Measurements from ENCODE around the gene AKAP3. TPM values are rescaled to one million over a fixed set of nuclear protein-coding genes. Genes with fewer than 3 reads are reported as not detected.

Gene AKAP3
- total and polyA plus RNA-seq, 2 of the 8 experiments (the other 6 are each of a cell fraction or from before 2014, with no cell fraction given), result 0.54 to 1.0 TPM

DNA sequence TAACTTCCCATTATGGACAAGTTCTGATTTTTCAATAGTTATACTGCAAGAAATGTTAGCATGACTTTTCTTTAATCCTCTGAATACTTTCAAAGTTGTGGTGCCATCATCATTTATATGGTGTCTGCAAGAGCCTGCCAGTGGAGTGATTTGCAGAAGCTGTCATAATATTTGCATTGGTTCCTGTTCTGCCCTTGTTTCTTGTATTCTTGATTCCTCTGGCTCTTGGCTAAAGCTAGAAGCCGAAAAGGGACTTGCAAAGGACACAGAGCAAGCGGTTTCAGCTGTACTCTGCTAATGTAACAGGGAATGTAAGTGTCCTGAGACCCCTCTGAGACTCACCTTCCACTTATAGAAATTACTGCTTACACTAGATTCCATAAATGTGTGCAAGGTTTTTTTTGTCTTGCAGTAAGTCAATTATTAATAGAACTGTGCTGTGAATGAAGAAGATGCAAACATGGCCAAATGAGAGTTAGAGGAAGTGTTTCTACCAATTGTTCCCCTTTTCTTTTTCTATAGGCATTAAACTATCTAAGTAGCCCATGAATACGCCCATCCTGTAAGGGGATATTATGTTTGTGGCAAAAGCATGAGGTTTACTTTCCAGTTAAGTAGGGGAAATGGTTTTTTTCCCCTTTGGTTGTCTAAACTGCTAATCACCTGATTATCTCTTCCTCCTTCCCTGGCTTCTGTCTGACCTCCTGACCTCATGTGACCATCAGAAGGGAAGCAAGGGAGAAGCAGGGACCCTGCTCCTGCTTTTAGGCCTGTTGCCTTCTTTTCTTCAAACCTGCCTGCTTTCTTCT, 81.6 kb downstream of the AKAP3 start:
- no peak overlapping the region for H2BK20ac ChIP-seq (ENCODE audit: low read length)
- no peaks in the 10 kb centered on the region for H3K9me3 ChIP-seq (ENCODE audit: insufficient read depth in 2 of 2, low read depth in 1 of 2, low read length in 1 of 2)
- no peak overlapping the region for H3K9ac ChIP-seq (replicated peaks in 1 of 4; ENCODE audit: extremely low read depth in 1 of 4, low read depth in 3 of 4, low read length in 3 of 4)
- H3K23me2 ChIP-seq (ENCODE audit: low read depth, low read length), result peaks cover 2% of the 10 kb centered on the region; the same call in 1 of the 2 replicates
- peaks cover 0 to 14% (median 13%) of the 10 kb centered on the region in 4 experiments; a peak in 6 of 7 replicates for H3K27me3 ChIP-seq (replicated peaks in 1 of 4; ENCODE audit: control insufficient read depth in 3 of 4, extremely low read depth in 1 of 4, insufficient read depth in 3 of 4, low read length in 3 of 4)
- no peaks in the 10 kb centered on the region for H4K20me1 ChIP-seq (replicated peaks in 1 of 2; ENCODE audit: control insufficient read depth in 1 of 2, insufficient read depth in 2 of 2, low read length in 2 of 2)
- H3K36me3 ChIP-seq (ENCODE audit: control insufficient read depth in 2 of 4, insufficient read depth in 4 of 4, low read length in 3 of 4), result no peaks in the 10 kb centered on the region
- no peak overlapping the region for H3K18ac ChIP-seq (ENCODE audit: extremely low read depth, low read length)
- no peak overlapping the region for H4K8ac ChIP-seq (ENCODE audit: extremely low read depth, insufficient read depth, low read length)
- H2AFZ ChIP-seq (ENCODE audit: low read length), result no peak overlapping the region
- H2AK5ac ChIP-seq (ENCODE audit: low read depth, low read length), result no peak overlapping the region
- no peak overlapping the region for H2BK12ac ChIP-seq (ENCODE audit: low read depth, low read length)
- no peaks in the 10 kb centered on the region for H3K79me2 ChIP-seq (ENCODE audit: control insufficient read depth in 1 of 2, insufficient read depth in 2 of 2, low read length in 2 of 2)
- H4K91ac ChIP-seq (replicated peaks; ENCODE audit: insufficient read length, low read length), result no peak overlapping the region
- H3K23ac ChIP-seq (ENCODE audit: insufficient read length), result no peak overlapping the region
- ChIA-PET POLR2A (ENCODE audit: partially characterized antibody) (no interaction called here), CTCF (ENCODE audit: partially characterized antibody) (no interaction called here)
- H3K4ac ChIP-seq (replicated peaks; ENCODE audit: insufficient read length, low read depth, low read length), result no peak overlapping the region
- 91% methylated on average over 3 of the region's 3 CpGs; no CpG with 5 or more reads in 1 of the 2 experiments for WGBS, 2 experiments (ENCODE audit: extremely low coverage in 1 of 2, insufficient coverage in 1 of 2, insufficient read length in 1 of 2, insufficient replicate concordance in 2 of 2, low coverage in 1 of 2, low lambda C conversion rate in 2 of 2, missing lambda C conversion rate in 1 of 2)
- FAIRE-seq, result no peak
- no peak overlapping the region for H2BK5ac ChIP-seq (ENCODE audit: low read depth, low read length)
- H3K4me1 ChIP-seq (replicated peaks in 1 of 4; ENCODE audit: control insufficient read depth in 3 of 4, insufficient read depth in 4 of 4, low read length in 3 of 4), result peaks cover 0 to 4% (median 2%) of the 10 kb centered on the region in 4 experiments; a peak in 6 of 7 replicates
- no peak overlapping the region for H3K4me2 ChIP-seq (ENCODE audit: insufficient read depth in 1 of 2, low read depth in 2 of 2, low read length in 2 of 2)
- H3K14ac ChIP-seq (ENCODE audit: insufficient read length), result no peak overlapping the region
- H3K4me3 ChIP-seq (ENCODE audit: extremely low read depth in 1 of 4, insufficient read depth in 2 of 4, low read depth in 3 of 4, low read length in 4 of 4), result no peak overlapping the region
- DNase-seq (ENCODE audit: low read depth in 1 of 2, low spot score in 2 of 2), result no peak
- no peak overlapping the region for H2BK120ac ChIP-seq (replicated peaks; ENCODE audit: low read depth, low read length)
- H4K5ac ChIP-seq (ENCODE audit: insufficient read length, low read depth, low read length), result no peak overlapping the region
- no peak overlapping the region for H2BK15ac ChIP-seq (ENCODE audit: low read length)
- no peak overlapping the region for H3K27ac ChIP-seq (ENCODE audit: low read depth, low read length)
- H3K56ac ChIP-seq (replicated peaks; ENCODE audit: insufficient read length, low read depth, low read length), result no peak overlapping the region
- H3K79me1 ChIP-seq (ENCODE audit: low read depth, low read length), result no peaks in the 10 kb centered on the region
- TF ChIP-seq RAD21 (IDR thresholded peaks at IDR 0.05 in 1 of 2, conservative IDR thresholded peaks at IDR 0.05 in 1 of 2; ENCODE audit: low read depth in 2 of 2, low read length in 2 of 2), result no peak
- no peak for TF ChIP-seq CHD2 (IDR thresholded peaks at IDR 0.05; ENCODE audit: low read length)
- TF ChIP-seq SIX5 (IDR thresholded peaks at IDR 0.05; ENCODE audit: low read depth, low read length), result no peak
- TF ChIP-seq JUND (IDR thresholded peaks at IDR 0.05; ENCODE audit: low read length), result no peak
- no peak for TF ChIP-seq ATF2 (IDR thresholded peaks at IDR 0.05; ENCODE audit: low read length)
